NT2/D1 (cell line): ENCODE data around the gene SRRM1.

Source experiments
- SUZ12 ChIP-seq: IDR thresholded peaks from 2 replicates; pipeline ENCODE4 v1.6.1; 2011; ENCODE audit not compliant: insufficient read length, insufficient read depth; ENCODE audit errors: extremely low read depth
- YY1 ChIP-seq: IDR thresholded peaks from 2 replicates; pipeline ENCODE4 v1.6.1; 2011; ENCODE audit not compliant: insufficient read length, insufficient read depth
- ZNF274 ChIP-seq: IDR thresholded peaks from 2 replicates; pipeline ENCODE4 v1.6.1; 2011; ENCODE audit warnings: mild to moderate bottlenecking, low read depth, low read length

- no peak for TF ChIP-seq ZNF274
- no peak for TF ChIP-seq YY1
- no peak for TF ChIP-seq SUZ12
Measured at GRCh38 chr1:24691051-24691450, 47.9 kb downstream of the SRRM1 start.
